Subcutaneous abdominal adipose tissue (tissue), 5 donors: ENCODE data around the gene PIWIL4.
A peak's percentile ranks its signal among the peaks of the same experiment; 100 is the strongest.
"Not testable (repeated sequence)": the region's sequence is repeated elsewhere in the genome, so short reads cannot be mapped to it uniquely, and the experiment has no call there.

ENCODE experiments used
- H3K27ac ChIP-seq: one replicate; pipeline ENCODE4 v1.7.0; 2013; ENCODE audit warnings: low read depth, mild to moderate bottlenecking, inconsistent platforms, low read length, moderate library complexity
- H3K27me3 ChIP-seq, 5 donors: one replicate each; pipeline ENCODE4 v1.7.0; 2013; ENCODE audit warnings: low read length in 5 of 5, inconsistent platforms in 1 of 5; ENCODE audit not compliant: control insufficient read depth in 5 of 5, insufficient read depth in 4 of 5
- H3K36me3 ChIP-seq, 5 donors: one replicate each; pipeline ENCODE4 v1.7.0; 2013; ENCODE audit warnings: low read length in 5 of 5; ENCODE audit not compliant: control insufficient read depth in 5 of 5, insufficient read depth in 5 of 5
- H3K4me1 ChIP-seq, 5 donors: one replicate each; pipeline ENCODE4 v1.7.0; 2013; ENCODE audit warnings: low read length in 5 of 5, mild to moderate bottlenecking in 3 of 5, moderate library complexity in 1 of 5; ENCODE audit not compliant: control insufficient read depth in 5 of 5, insufficient read depth in 5 of 5
- H3K4me3 ChIP-seq, 5 donors: one replicate each; pipeline ENCODE4 v1.7.0; 2013; ENCODE audit warnings: low read length in 5 of 5, low read depth in 1 of 5
- H3K9ac ChIP-seq, 5 donors: one replicate each; pipeline ENCODE4 v1.7.0; 2013; ENCODE audit warnings: low read length in 5 of 5, mild to moderate bottlenecking in 4 of 5, moderate library complexity in 3 of 5
- H3K9me3 ChIP-seq, 5 donors: one replicate each; pipeline ENCODE4 v1.7.0; 2013; ENCODE audit warnings: low read length in 5 of 5; ENCODE audit not compliant: control insufficient read depth in 5 of 5
- donor health status: healthy.
- donor health status: healthy.
- donor health status: healthy.
- donor health status: healthy.
- donor health status: healthy.

The PIWIL4 gene

GRCh38 chr11:94559361-94559760 is 7.8 kb upstream of the PIWIL4 start:
- Histone ChIP-seq H3K9ac (no peak overlapping the region), H3K36me3 (no peaks in the 10 kb centered on the region), H3K27ac (no peak overlapping the region), H3K9me3 (no peaks in the 10 kb centered on the region), H3K27me3 (no peaks in the 10 kb centered on the region), H3K4me3 (no peak overlapping the region), H3K4me1 (no peaks in the 10 kb centered on the region)

- Histone ChIP-seq H3K4me1 (no peaks in the 10 kb centered on the region), H3K9ac (no peak overlapping the region), H3K9me3 (no peaks in the 10 kb centered on the region), H3K4me3 (no peak overlapping the region), H3K27ac (no peak overlapping the region), H3K27me3 (no peaks in the 10 kb centered on the region), H3K36me3 (no peaks in the 10 kb centered on the region)
Measured at GRCh38 chr11:94560834-94561233, 6.3 kb upstream of the PIWIL4 start.

DNA sequence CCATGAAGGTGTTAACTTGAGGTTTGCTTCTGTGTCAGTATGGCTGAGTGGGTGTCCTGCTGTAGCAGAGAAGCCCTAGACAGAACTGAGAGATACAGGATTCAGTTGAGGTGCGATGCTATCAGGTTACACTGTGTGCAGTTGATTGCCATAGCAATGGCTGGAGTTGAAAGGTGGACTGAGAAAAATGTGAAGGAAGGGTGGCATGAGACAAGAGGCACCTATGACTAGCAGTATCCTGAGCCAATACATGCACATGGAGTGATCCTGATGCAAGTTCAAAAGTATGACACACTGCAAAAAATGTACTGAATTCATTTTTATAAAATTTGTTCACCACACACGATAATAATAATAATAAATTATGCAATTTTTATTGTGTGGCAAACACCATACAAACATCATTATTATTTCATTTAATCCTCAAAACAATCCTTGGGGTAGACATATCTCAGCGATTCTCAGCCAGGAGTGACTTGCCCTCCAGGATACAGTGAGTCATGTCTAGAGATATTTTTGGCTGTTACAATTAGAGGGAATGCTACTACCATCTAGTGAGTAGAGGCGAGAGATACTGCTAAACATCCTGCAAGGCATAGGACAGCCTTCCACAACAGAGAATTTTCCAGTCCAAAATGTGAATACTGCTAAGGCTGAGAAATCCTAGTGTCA is 3.9 kb upstream of the PIWIL4 start:
- Histone ChIP-seq H3K4me1 (no peaks in the 10 kb centered on the region), H3K36me3 (no peaks in the 10 kb centered on the region), H3K27ac (no peak overlapping the region), H3K4me3 (no peak overlapping the region), H3K9me3 (no peaks in the 10 kb centered on the region), H3K9ac (no peak overlapping the region), H3K27me3 (no peaks in the 10 kb centered on the region)

DNA sequence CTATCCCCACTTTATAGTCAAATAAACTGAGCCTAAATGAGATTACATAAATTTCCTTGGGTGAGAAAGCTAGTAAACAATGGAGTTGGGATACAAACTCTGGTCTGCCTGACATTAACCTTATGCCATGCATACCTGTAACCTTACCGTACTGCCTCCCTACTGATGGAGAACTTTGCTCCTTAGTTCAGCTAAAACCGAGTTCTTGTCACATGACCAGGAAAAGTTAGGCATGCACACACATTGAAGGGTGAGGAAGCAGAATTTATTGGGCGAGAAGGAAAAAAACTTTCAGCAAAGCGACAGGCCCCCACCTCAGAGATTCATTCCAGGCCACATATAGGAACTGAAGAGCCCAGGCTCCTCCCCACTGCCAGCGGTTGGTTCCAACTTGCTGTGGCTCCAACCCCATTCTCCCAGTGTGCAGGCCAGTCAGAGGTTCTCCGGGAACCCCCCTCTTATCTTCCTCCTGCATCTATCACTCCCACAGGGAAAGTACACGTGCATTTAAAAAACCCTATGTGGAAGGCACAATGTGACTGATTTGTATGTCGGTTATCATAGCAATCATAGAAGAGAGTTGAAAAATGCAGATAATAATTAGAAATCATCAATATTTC is 3.2 kb upstream of the PIWIL4 start:
- Histone ChIP-seq H3K9ac (no peak overlapping the region), H3K9me3 (no peaks in the 10 kb centered on the region), H3K4me3 (no peak overlapping the region), H3K27me3 (no peaks in the 10 kb centered on the region), H3K4me1 (no peaks in the 10 kb centered on the region), H3K27ac (no peak overlapping the region), H3K36me3 (no peaks in the 10 kb centered on the region)

- Histone ChIP-seq H3K27me3 (no peaks in the 10 kb centered on the region), H3K4me3 (no peak overlapping the region), H3K27ac (no peak overlapping the region), H3K9me3 (no peaks in the 10 kb centered on the region), H3K36me3 (no peaks in the 10 kb centered on the region), H3K4me1 (no peaks in the 10 kb centered on the region), H3K9ac (no peak overlapping the region)
Measured at GRCh38 chr11:94568200-94568599, 1.0 kb downstream of the PIWIL4 start.

- H3K9ac ChIP-seq: no peak overlapping the region
- no peak overlapping the region for H3K4me3 ChIP-seq
- no peaks in the 10 kb centered on the region for H3K36me3 ChIP-seq
- no peaks in the 10 kb centered on the region for H3K9me3 ChIP-seq
- H3K27ac ChIP-seq: no peak overlapping the region
- H3K4me1 ChIP-seq: no peaks in the 10 kb centered on the region
- H3K27me3 ChIP-seq: no peaks in the 10 kb centered on the region
Measured at GRCh38 chr11:94568717-94569116, 1.5 kb downstream of the PIWIL4 start.

DNA sequence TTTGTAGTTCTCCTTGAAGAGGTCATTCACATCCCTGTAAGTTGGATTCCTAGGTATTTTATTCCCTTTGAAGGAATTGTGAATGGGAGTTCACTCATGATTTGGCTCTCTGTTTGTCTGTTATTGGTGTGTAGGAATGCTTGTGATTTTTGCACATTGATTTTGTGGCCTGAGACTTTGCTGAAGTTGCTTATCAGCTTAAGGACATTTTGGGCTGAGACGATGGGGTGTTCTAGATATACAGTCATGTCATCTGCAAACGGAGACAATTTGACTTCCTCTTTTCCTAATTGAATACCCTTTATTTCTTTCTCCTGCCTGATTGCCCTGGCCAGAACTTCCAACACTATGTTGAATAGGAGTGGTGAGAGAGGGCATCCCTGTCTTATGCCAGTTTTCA is 5.8 kb downstream of the PIWIL4 start:
- H3K4me3 ChIP-seq, H3K27me3 ChIP-seq, H3K27ac ChIP-seq: not testable (repeated sequence)

DNA sequence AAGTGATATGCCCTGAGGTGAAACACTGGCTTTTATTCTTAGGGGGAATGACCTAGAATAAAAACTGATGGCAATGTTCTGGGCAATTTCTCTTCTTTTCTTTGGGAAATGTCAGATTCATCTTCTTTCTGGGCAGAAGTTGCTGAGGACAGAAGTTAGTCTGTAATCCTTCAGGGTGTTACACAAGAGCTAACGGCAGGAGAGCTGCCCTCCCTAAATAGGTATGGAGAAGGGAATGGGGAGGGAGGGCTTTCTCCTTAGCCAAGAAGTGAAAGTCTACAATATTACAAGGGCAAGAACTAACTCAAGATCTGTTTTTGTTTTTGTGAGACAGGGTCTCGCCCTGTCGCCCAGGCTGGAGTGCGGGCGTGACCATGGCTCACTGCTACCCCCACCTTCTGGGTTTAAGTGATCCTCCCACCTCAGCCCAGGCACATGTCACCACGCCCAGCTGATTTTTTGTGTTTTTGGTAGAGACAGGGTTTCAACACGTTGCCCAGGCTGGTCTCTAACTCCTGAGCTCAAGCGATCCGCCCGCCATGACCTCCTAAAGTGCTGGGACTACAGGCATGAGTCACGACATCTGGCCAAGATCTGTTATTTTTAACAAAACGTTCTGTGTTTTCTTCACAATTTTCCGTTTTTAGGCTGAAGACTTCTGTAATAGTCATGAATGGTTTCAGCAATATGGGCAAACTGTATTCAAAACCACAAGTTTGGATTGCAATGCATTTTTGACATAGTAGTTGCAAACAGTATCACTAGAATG is 7.2 kb downstream of the PIWIL4 start:
- no peak overlapping the region for H3K9ac ChIP-seq
- peak overlapping the region in 4 of 5 donors; percentile 0 to 50 (median 34) for H3K4me3 ChIP-seq
- H3K4me1 ChIP-seq: peaks cover 0 to 8% (median 7%) of the 10 kb centered on the region in 5 donors
- no peaks in the 10 kb centered on the region for H3K9me3 ChIP-seq
- H3K27me3 ChIP-seq: no peaks in the 10 kb centered on the region
- no peak overlapping the region for H3K27ac ChIP-seq
- H3K36me3 ChIP-seq: no peaks in the 10 kb centered on the region

More for the DNA sequence above, 5.8 kb downstream of the PIWIL4 start:
- not testable (repeated sequence) for H3K36me3 ChIP-seq, H3K9ac ChIP-seq, H3K9me3 ChIP-seq, H3K4me1 ChIP-seq

- no peak overlapping the region for H3K27ac ChIP-seq
- no peaks in the 10 kb centered on the region for H3K27me3 ChIP-seq
- H3K36me3 ChIP-seq: peaks cover 0 to 4% (median 0%) of the 10 kb centered on the region in 5 donors
- peaks cover 0 to 8% (median 7%) of the 10 kb centered on the region in 5 donors for H3K4me1 ChIP-seq
- H3K9me3 ChIP-seq: no peaks in the 10 kb centered on the region
- no peak overlapping the region for H3K4me3 ChIP-seq
- H3K9ac ChIP-seq: no peak overlapping the region
Measured at GRCh38 chr11:94576306-94576705, 9.1 kb downstream of the PIWIL4 start.

DNA sequence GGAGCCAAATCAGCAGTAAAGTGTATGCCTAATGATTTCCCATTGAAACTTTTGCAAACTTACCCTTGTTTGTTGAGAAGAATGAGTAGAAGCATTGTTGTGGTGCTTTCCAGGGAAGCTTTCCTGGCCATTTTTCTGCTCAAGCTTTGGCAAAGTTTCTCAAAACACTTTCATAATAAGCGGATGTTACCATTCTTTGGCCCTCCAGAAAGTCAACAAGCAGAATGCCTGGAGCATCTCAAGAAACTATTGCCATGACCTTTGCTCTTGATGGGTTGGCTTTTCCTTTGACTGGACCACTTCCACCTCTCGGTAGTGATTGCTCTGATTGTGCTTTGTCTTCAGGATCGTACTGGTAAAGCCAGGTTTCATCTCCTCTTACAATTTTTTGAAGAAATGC is 10.7 kb downstream of the PIWIL4 start:
- Histone ChIP-seq H3K4me3 (no peak overlapping the region), H3K9me3 (no peaks in the 10 kb centered on the region), H3K4me1 (peaks cover 0 to 8% (median 7%) of the 10 kb centered on the region in 5 donors), H3K9ac (no peak overlapping the region), H3K27me3 (no peaks in the 10 kb centered on the region), H3K36me3 (peaks cover 0 to 4% (median 0%) of the 10 kb centered on the region in 5 donors), H3K27ac (no peak overlapping the region)
